RWPE1 (cell line): ENCODE measurements around the gene HLA-DRB1.
"Not testable (repeated sequence)": the region's sequence is repeated elsewhere in the genome, so short reads cannot be mapped to it uniquely, and the experiment has no call there.

Experiments used
- CTCF ChIA-PET: fragments of 350-600 bp; sonication (Branson Sonifier 250); formaldehyde crosslinking; extraction: SDS; loops from one replicate; lab custom pipeline; 2021; lab: Yijun Ruan, JAX
- POLR2A ChIA-PET: fragments of 400-600 bp; formaldehyde crosslinking; extraction: SDS; loops from one replicate; lab custom pipeline; 2020; ENCODE audit warnings: antibody characterized with exemption; ENCODE audit not compliant: low non-redundant PET; lab: Yijun Ruan, JAX
- DNase-seq: peaks from one replicate; pipeline ENCODE4 v3.0.0; 2012; ENCODE audit warnings: low spot score
- H3K27ac ChIP-seq: fragments of 450-650 bp; 2 replicates; pipeline ENCODE4 v1.5.1; 2017
- CTCF ChIP-seq: fragments of 450-650 bp; conservative IDR thresholded peaks from 2 replicates; pipeline ENCODE4 v1.5.1; 2017; ENCODE audit warnings: low read depth, mild to moderate bottlenecking

Gene HLA-DRB1

GRCh38 chr6:32589596-32590449 lies at the start of gene HLA-DRB1:
HLA-DRB1 (minus strand) TSS chr6:32589848; CDS start chr6:32589742, 106 bp downstream.
- H3K27ac ChIP-seq: no peak within 1 kb of the TSS
- peak; percentile 5 for DNase-seq
- TF ChIP-seq CTCF: no peak
- POLR2A ChIA-PET: no interaction called here
- CTCF ChIA-PET: interaction anchor here (0.8 kb wide), 1 partner anchor 54 kb away, joined by 3 read pairs; no protein-coding TSS in a partner anchor

GRCh38 chr6:32638532-32639219 lies 49.0 kb upstream of the HLA-DRB1 start:
- no peak overlapping the region for H3K27ac ChIP-seq
- ChIA-PET CTCF (interaction anchor here (0.7 kb wide), 1 partner anchor 122 kb away, joined by 3 read pairs; no protein-coding TSS in a partner anchor), POLR2A (no interaction called here)
- DNase-seq: no peak
- TF ChIP-seq CTCF: no peak

GRCh38 chr6:32637883-32638282 lies 48.2 kb upstream of the HLA-DRB1 start:
- DNase-seq: no peak
- ChIA-PET POLR2A (no interaction called here), CTCF (interaction anchor here (0.7 kb wide), 1 partner anchor 123 kb away, joined by 3 read pairs; no protein-coding TSS in a partner anchor)
- no peak for TF ChIP-seq CTCF
- H3K27ac ChIP-seq: no peak overlapping the region

- TF ChIP-seq CTCF: no peak
- DNase-seq: no peak
- CTCF ChIA-PET: no interaction called here
- H3K27ac ChIP-seq: no peak within 1 kb of the TSS
- POLR2A ChIA-PET: no interaction called here
These were observed 47.7 kb upstream of the HLA-DRB1 start, which contains the start of gene HLA-DQA1 for GRCh38 chr6:32637219-32637880. HLA-DQA1 (plus strand) TSS chr6:32637406; CDS start chr6:32637459, 53 bp downstream.

GRCh38 chr6:32635526-32636123 lies 46.0 kb upstream of the HLA-DRB1 start:
- DNase-seq: no peak
- CTCF ChIA-PET: no interaction called here
- no peak overlapping the region for H3K27ac ChIP-seq
- POLR2A ChIA-PET: no interaction called here
- no peak for TF ChIP-seq CTCF

- POLR2A ChIA-PET, H3K27ac ChIP-seq, DNase-seq, CTCF ChIA-PET: not testable (repeated sequence)
These were observed 40.1 kb upstream of the HLA-DRB1 start for GRCh38 chr6:32629793-32630192.
